Central memory CD8-positive, alpha-beta T cell (primary cell): ENCODE data around the gene NUF2.
"Not testable (repeated sequence)": the region's sequence is repeated elsewhere in the genome, so short reads cannot be mapped to it uniquely, and the experiment has no call there.

Source experiments
- ATAC-seq: fragments of 150-1000 bp; cut with Tn5 transposase; replicated peaks from 2 replicates; pipeline ENCODE4 v1.10.0; 2022; ENCODE audit warnings: mild to moderate bottlenecking, moderate FRiP score, moderate number of reproducible peaks; ENCODE audit not compliant: poor library complexity, severe bottlenecking; ENCODE audit errors: extremely low read depth
- DNase-seq, 2 donors: peaks; one replicate each; pipeline ENCODE4 v3.0.0; 2021; ENCODE audit warnings: low spot score in 2 of 2
- H3K27ac Mint-ChIP-seq: one replicate; pipeline ENCODE4 v1.8.0; 2022; ENCODE audit warnings: low read depth, mild to moderate bottlenecking, moderate library complexity, mixed read lengths
- H3K27me3 Mint-ChIP-seq: one replicate; pipeline ENCODE4 v1.8.0; 2022; ENCODE audit warnings: mixed read lengths
- H3K36me3 Mint-ChIP-seq: one replicate; pipeline ENCODE4 v1.8.0; 2022; ENCODE audit warnings: mild to moderate bottlenecking, moderate library complexity, mixed read lengths; ENCODE audit not compliant: insufficient read depth
- H3K4me1 Mint-ChIP-seq: one replicate; pipeline ENCODE4 v1.8.0; 2022; ENCODE audit warnings: mixed read lengths
- H3K4me3 Mint-ChIP-seq: one replicate; pipeline ENCODE4 v1.8.0; 2022; ENCODE audit warnings: mild to moderate bottlenecking, moderate library complexity, mixed read lengths
- H3K9me3 Mint-ChIP-seq: one replicate; pipeline ENCODE4 v1.8.0; 2022; ENCODE audit warnings: mixed read lengths

Gene NUF2

DNA sequence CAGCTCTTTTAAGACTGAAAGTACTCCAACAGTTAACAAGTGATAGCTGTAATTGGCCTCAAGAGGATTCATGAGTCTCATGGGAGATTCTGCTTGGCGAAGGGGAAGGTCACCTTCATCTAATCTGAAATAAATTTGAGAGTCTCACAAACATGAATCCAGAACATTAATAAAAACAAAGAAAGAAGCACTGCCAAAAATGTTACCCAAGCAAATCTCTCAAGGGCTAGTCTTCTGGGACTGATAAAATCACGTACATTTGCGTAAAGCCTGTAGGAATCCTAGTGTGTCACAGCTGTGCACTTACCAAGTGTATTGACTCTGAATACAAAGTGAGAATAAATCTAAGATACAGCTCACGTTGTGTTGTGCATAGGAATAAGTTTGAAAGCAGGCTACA, 21.2 kb upstream of the NUF2 start:
- Mint-ChIP-seq H3K27ac (no peak overlapping the region), H3K4me1 (no peaks in the 10 kb centered on the region), H3K27me3 (no peaks in the 10 kb centered on the region), H3K36me3 (peaks cover 14% of the 10 kb centered on the region), H3K4me3 (no peak overlapping the region), H3K9me3 (no peaks in the 10 kb centered on the region)
- ATAC-seq (no peak), DNase-seq (no peak)

DNA sequence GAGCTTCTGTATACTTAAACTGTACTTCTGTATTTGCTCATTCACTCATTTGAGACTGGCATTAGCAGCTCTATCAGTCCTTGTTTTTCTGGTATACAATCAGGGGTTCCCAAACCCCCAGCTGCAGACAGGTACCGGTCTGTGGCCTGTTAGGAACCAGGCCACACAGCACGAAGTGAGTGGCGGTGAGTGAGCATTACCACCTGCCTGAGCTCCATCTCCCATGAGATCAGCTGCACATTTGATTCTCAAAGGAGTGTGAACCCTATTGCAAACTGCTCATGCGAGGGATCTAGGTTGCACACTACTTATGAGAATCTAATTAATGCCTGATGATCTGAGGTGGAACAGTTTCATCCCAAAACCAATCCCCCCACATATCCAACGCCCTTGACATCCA, 18.2 kb upstream of the NUF2 start:
- no peak overlapping the region for H3K4me3 Mint-ChIP-seq
- DNase-seq (no peak), ATAC-seq (no peak)

DNA sequence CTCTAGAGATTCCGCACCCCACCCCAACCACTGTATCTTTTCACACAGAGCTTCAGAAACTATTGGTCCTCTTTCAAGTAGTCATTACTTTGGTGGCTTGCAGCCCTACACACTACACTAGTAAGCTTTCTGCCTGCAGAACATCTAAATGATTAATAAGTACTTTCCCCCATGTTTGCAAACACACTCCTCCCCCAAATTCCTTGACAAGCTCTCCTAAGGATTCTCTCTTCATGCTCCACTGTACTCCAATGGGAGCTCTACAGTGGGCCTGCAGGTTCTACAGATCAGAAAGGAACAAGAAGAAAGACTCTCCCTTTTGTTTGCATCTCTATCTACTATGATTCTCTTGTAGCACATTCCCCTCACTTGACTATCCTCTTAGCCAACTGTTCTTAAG, 16.3 kb upstream of the NUF2 start:
- ATAC-seq: no peak
- DNase-seq: no peak
- H3K36me3 Mint-ChIP-seq: peaks cover 9% of the 10 kb centered on the region
- no peaks in the 10 kb centered on the region for H3K27me3 Mint-ChIP-seq
- H3K4me1 Mint-ChIP-seq: no peaks in the 10 kb centered on the region
- H3K27ac Mint-ChIP-seq: no peak overlapping the region
- H3K4me3 Mint-ChIP-seq: no peak overlapping the region
- no peaks in the 10 kb centered on the region for H3K9me3 Mint-ChIP-seq

More for the DNA sequence above, 18.2 kb upstream of the NUF2 start:
- Mint-ChIP-seq H3K9me3 (no peaks in the 10 kb centered on the region), H3K27me3 (no peaks in the 10 kb centered on the region), H3K27ac (no peak overlapping the region), H3K4me1 (no peaks in the 10 kb centered on the region), H3K36me3 (peaks cover 11% of the 10 kb centered on the region)

DNA sequence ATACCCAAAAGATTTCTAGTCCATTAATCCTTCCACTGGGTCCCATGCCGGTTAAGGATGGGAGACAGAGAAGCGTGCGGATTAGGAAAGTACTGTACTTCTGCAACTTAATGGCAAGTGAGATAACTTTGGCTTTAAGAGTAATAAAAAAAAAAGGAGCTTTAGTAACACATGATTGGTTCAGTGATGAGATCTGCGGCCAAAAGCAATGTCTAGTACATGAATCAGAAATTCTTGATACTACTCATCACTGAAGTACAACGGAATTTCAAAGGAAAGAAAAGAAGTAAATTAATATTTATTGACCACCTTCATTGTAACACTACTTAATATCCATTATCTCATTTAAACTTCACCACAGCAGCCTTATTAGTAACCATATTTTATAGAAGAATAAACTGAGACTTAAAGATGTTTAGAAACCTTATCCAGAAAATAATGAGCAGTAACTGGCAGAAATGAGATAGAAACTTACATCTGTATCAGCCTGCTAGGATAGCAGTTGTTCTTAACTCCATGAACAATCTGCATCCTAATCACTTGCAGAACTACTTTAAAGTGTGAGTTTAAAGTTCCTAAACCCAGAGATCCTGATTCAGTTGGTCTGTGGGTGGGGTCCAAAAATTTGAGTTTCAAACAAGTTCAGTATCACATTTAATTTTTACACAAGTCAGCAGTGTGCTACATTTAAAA, 14.1 kb upstream of the NUF2 start:
- no peak for ATAC-seq
- Mint-ChIP-seq H3K27me3 (no peaks in the 10 kb centered on the region), H3K27ac (no peak overlapping the region), H3K4me1 (no peaks in the 10 kb centered on the region), H3K36me3 (peaks cover 6% of the 10 kb centered on the region), H3K4me3 (no peak overlapping the region), H3K9me3 (no peaks in the 10 kb centered on the region)
- DNase-seq: no peak

DNA sequence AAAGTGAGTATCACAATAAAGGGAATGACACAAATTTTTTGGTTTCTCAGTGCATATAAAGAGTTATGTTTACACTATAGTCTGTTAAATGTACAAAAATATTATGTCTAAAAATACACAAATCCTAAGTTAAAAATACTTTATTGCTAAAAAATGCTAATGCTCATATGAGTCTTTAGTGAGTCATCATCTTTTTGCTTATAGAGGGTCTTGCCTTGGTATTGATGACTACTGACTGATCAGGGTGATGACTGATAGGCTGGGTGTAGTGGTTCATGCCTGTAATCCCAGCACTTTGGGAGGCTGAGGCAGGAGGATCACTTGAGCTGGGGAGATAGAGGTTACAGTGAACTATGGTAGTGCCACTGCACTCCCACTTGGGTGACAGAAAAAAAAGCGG, 12.9 kb upstream of the NUF2 start:
- H3K9me3 Mint-ChIP-seq: no peaks in the 10 kb centered on the region
- H3K27ac Mint-ChIP-seq: no peak overlapping the region
- peaks cover 3% of the 10 kb centered on the region for H3K36me3 Mint-ChIP-seq
- no peak overlapping the region for H3K4me3 Mint-ChIP-seq
- no peaks in the 10 kb centered on the region for H3K27me3 Mint-ChIP-seq
- ATAC-seq: no peak
- H3K4me1 Mint-ChIP-seq: no peaks in the 10 kb centered on the region
- DNase-seq: no peak

DNA sequence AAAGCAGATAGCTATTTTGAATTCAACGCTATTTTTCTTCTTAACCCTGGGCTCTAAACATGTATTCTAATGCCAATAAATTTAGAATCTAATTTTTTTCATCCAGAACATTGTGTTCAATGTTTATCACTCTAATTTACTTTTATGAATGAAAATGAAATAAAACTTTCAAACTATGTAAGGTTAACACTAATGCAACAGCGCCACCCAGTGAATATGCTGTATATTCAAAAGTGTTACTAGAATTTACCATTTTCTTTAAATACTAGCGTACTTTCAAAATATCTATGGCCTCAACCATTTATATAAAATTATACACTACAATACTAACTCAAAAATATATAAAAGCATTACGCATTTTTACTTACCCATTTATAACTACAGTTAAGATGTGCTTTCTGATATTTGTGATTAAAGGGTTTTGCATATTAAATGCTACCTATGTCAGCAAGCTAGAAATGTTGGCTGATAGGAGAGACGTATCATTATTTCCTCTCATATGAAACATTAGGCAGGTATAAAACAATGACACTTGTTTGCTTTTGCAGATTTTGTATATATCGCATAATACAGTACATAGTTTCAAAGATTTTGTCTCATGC, 5.9 kb upstream of the NUF2 start:
- Mint-ChIP-seq H3K27ac (no peak overlapping the region), H3K4me3 (no peak overlapping the region), H3K4me1 (peaks cover 3% of the 10 kb centered on the region), H3K9me3 (no peaks in the 10 kb centered on the region), H3K27me3 (no peaks in the 10 kb centered on the region), H3K36me3 (peaks cover 4% of the 10 kb centered on the region)
- ATAC-seq (no peak), DNase-seq (peak in 1 of 2 donors; percentile 21)

DNA sequence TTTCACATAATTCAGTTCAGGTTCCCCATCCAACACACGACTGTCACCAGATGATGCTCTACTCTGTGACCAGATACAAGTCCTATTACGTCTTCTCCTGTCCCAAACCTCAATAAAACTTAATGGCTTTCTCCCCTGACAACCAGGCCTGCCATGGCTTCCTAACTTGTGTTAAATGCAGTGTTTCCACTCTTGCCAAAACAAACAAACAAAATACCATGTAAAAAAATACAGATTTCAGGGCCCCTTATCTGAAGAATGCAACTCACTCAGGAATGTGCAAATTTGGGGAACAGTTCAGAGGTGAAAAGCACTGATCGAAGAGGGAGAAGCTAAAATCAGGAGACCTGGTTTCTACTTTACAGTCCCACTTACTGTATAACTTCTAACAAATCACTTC, 863 bp upstream of the NUF2 start:
- Mint-ChIP-seq H3K36me3 (peaks cover 12% of the 10 kb centered on the region), H3K27ac (peak overlapping the region; percentile 95), H3K9me3 (no peaks in the 10 kb centered on the region), H3K4me3 (peak overlapping the region; percentile 87), H3K27me3 (no peaks in the 10 kb centered on the region), H3K4me1 (peaks cover 23% of the 10 kb centered on the region)
- DNase-seq (no peak), ATAC-seq (no peak)

DNA sequence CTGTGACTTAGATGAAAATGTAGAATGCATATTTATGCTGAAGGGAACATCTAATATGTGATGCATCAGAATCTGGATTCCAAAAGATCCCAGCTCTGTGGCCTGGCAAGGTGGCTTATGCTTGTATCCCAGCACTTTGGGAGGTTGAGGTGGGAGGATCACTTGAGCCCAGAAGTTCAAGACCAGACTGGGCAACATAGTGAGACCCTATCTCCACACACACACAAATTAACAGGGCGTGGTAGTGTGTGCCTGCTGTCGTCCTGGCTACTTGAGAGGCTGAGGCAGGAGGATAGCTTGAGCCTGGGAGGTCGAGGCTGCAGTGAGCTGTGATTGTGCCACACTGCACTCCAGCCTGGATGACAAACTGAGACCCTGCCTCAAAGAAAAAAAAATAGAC, 1.6 kb downstream of the NUF2 start:
- not testable (repeated sequence) for H3K4me3 Mint-ChIP-seq, H3K27ac Mint-ChIP-seq, H3K27me3 Mint-ChIP-seq, ATAC-seq, DNase-seq, H3K9me3 Mint-ChIP-seq
- Mint-ChIP-seq H3K36me3 (peaks cover 12% of the 10 kb centered on the region), H3K4me1 (peaks cover 23% of the 10 kb centered on the region)

DNA sequence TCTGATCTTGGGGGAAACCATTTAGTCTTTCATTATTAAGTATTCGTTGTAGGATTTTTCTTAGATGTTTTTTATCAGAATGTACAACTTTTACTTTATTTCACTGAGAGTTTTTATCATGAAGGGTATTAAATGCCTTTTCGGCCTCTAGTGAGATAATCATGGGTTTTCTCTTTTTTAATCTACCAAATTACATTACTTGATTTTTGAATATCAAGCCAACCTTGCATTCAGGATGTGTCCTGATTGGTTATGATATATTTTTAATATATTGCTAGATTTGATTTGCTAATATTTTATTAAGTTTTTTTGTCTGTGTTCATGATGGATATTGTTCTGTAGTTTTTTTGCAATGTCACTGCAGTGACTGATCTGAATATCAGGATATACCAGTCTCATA, 9.4 kb downstream of the NUF2 start:
- H3K4me3 Mint-ChIP-seq: no peak overlapping the region
- ATAC-seq: no peak
- H3K27me3 Mint-ChIP-seq: no peaks in the 10 kb centered on the region
- no peaks in the 10 kb centered on the region for H3K4me1 Mint-ChIP-seq
- no peaks in the 10 kb centered on the region for H3K36me3 Mint-ChIP-seq
- DNase-seq: no peak
- no peak overlapping the region for H3K27ac Mint-ChIP-seq
- no peaks in the 10 kb centered on the region for H3K9me3 Mint-ChIP-seq

DNA sequence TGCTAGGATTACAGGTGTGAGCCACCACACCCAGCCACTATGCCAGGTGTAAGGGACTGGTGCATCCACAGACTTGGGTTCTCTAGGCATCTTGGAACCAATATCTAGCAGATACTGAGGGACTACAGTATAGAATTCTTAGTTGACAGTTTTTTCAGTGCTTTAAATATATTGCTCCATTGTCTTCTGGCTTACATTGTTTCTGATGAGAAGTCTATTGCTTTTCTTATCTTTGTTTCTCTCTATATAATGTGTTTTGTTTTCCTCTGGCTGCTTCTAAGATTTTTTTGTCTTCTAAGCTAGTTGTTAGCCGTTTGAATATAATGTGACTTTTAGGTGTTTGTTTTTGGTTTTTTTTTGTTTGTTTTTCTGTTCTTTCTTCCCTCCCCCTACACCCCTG, 13.5 kb downstream of the NUF2 start:
- ATAC-seq: no peak
- H3K9me3 Mint-ChIP-seq: no peaks in the 10 kb centered on the region

DNA sequence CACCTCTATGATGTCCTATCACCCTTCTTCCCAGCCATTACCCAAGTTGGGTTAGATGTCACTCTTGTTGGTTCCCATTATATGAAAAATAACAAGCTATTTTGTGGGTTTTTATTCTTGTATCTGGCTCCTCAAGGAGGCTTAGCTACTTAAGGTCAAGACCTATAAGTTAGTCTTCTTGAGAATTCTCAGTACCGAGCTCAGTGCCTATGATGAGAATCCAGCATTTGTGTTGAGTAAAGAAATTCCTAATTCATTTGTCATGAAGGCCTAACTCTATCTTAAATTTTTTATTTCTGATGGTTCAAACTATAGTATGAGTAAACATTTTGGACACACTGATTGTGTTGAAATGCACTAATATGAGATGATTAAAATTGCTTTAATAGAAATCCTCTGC, 15.9 kb downstream of the NUF2 start:
- H3K27ac Mint-ChIP-seq: no peak overlapping the region
- no peaks in the 10 kb centered on the region for H3K36me3 Mint-ChIP-seq

More for the DNA sequence above, 13.5 kb downstream of the NUF2 start:
- Mint-ChIP-seq H3K36me3 (no peaks in the 10 kb centered on the region), H3K27me3 (no peaks in the 10 kb centered on the region), H3K4me1 (no peaks in the 10 kb centered on the region), H3K4me3 (no peak overlapping the region), H3K27ac (no peak overlapping the region)
- DNase-seq: no peak

DNA sequence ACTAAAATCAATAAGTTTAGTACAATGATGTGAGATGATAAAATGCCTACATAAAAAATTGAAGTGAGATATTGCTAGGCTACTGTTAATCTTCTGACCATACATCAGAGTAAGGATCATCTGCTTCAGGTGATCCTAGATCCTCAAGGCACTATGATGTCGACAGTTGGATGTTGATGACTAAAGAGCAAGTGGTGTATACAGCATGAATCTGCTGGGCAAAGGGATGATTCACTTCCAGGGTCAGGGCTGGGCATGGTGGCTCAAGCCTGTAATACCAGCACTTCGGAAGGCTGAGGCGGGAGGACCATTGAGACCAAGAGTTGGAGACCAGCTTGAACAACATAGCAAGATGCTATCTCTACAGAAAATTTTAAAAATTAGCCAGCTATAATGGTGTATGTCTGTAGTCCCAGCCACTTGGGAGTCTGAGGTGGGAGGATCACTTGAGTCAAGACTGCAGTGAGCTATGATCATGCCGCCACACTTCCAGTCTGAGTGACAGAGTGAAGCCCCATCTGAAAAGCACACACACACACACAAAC, 24.6 kb downstream of the NUF2 start:
- peaks cover 1% of the 10 kb centered on the region for H3K36me3 Mint-ChIP-seq
- no peaks in the 10 kb centered on the region for H3K4me1 Mint-ChIP-seq
- no peaks in the 10 kb centered on the region for H3K9me3 Mint-ChIP-seq
- no peak for DNase-seq
- no peak for ATAC-seq
- no peak overlapping the region for H3K27ac Mint-ChIP-seq
- H3K4me3 Mint-ChIP-seq: no peak overlapping the region
- no peaks in the 10 kb centered on the region for H3K27me3 Mint-ChIP-seq

More for the DNA sequence above, 15.9 kb downstream of the NUF2 start:
- Mint-ChIP-seq H3K4me3 (no peak overlapping the region), H3K4me1 (no peaks in the 10 kb centered on the region), H3K27me3 (no peaks in the 10 kb centered on the region), H3K9me3 (no peaks in the 10 kb centered on the region)
- ATAC-seq (no peak), DNase-seq (no peak)

DNA sequence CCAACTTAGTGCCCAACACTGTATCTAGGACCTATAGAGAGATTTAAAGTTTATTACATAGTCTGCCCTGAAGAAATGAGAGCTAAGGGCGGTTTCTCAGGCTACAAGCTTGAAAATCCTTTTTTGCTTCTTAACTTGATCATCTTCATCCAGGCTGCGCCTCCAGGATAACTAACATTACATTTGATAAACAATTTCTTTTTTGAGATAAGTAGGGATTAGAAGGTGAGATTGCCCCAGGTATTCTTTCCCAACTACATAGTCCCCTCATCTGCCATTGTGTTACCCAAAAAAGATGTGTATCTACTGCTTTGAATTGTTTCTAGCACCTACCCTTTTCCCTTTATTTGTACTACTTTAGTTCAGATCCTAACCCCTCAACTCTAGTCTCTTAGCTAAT, 25.4 kb downstream of the NUF2 start:
- H3K27ac Mint-ChIP-seq: no peak overlapping the region
- H3K27me3 Mint-ChIP-seq: no peaks in the 10 kb centered on the region
- no peaks in the 10 kb centered on the region for H3K4me1 Mint-ChIP-seq
- H3K9me3 Mint-ChIP-seq: no peaks in the 10 kb centered on the region
- ATAC-seq (no peak), DNase-seq (no peak)
- peaks cover 1% of the 10 kb centered on the region for H3K36me3 Mint-ChIP-seq
- no peak overlapping the region for H3K4me3 Mint-ChIP-seq
